Hindlimb muscle (tissue), 1 donor: ENCODE results near the gene AGBL2. TPM values are rescaled to one million over a fixed set of nuclear protein-coding genes. Genes with fewer than 3 reads are reported as not detected.
A peak's percentile ranks its signal among the peaks of the same experiment; 100 is the strongest.

ENCODE experiments used
- DNase-seq: peaks from one replicate; pipeline ENCODE4 v3.0.0-alpha.2; 2013
- polyA plus RNA-seq: library from polyadenylated mRNA; unstranded; fragments of 120-200 nt; gene quantifications from one replicate; pipeline ENCODE4 v1.2.1, GENCODE V29; 2013; ENCODE audit not compliant: insufficient read length

AGBL2 gene
- polyA plus RNA-seq, 1 donor, result 0.77 TPM

DNA sequence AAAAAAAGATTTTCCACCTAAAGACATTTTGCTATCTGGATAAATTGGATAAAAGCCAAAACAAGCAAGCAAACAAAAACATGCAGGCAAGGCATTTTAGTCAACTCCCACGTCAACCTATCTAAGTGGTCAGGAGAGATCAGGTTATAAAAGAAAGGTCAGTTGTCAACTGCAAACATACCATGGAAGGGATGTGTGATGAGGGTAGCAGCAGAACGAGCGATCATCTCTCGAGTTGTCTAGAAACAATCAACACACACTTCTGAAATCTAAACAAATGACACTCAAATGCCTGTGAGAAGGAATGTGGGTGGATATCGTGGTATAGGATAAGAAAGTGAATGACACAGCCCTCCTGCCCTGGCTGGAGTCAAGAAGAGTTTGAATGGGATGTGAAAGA lies 83.7 kb downstream of the AGBL2 start:
- no peak for DNase-seq

- DNase-seq, result no peak
These were observed 87.1 kb downstream of the AGBL2 start for GRCh38 chr11:47628026-47628425.

DNA sequence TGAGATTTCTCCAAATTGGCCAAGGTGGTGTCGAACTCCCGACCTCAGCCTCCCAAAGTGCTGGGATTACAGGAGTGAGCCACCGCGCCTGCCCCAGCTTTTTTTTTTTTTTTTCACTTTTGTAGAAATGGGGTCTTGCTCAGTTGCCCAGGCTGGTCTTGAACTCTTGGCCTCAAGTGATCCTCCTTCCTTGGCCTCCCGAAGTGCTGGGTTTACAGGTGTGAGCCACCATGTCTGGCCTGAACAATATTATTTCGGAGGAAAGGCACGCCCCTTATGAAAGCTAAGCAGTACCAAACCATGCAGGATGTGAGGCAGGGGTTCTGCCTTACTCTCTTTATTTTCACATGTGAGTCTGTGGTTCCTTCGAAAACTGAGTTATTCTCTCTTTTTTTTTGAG lies 88.9 kb downstream of the AGBL2 start:
- no peak for DNase-seq

DNA sequence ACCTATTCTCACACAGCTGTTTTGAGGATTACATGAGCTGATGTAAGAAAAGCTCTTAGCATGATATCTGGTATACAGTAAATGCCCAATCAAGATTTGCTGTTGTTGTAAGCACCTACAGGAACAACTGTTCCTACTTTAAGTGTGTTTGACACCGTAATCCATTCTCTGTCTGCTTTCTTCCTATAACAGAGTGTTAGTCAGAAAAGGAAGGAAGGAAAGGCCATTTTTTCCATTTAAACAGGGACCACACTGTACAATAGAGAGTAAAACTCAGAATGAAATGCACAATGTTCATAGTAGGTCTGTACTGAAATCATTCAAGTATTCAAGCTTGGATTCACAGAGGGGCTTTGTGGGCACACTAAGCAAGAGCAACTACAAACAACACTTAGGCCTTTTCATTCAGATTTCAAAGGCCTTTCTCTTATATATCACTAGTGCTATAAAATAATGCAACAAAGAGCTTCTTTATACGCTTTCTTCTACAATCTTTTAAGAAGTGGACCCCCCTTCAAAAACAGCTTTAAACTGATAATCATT lies 94.3 kb downstream of the AGBL2 start:
- no peak for DNase-seq

- DNase-seq, result no peak
These were observed 97.8 kb downstream of the AGBL2 start for GRCh38 chr11:47617417-47617809.

DNA sequence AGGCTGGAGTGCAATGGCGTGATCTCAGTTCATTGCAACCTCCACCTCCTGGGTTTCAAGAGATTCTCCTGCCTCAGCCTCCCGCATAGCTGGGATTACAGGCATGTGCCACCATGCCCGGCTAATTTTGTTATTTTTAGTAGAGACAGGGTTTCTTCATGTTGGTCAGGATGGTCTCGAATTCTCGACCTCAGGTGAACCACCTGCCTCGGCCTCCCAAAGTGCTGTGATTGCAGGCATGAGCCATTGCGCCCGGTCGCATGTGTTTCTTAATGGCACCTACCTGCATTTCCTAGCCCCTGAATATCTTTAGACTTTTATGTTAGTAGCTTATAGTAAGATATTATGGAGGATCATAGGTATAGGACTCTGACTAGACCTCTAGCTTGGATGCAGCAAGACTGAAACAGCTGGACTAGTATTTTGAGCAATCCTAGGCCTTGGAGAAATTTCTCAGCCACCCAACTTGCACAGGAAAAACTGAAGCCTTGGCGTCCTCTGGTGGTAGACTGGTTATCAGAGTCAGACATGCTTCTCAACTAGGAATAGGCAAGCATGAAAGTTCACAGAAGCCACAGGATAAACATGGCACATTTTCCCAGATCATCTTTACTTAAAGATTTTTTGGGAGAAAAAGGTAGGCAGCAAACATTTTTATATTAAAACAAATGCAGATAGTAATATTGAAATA lies 98.3 kb downstream of the AGBL2 start:
- peak; percentile 68 for DNase-seq

GRCh38 chr11:47615249-47615648 lies 99.9 kb downstream of the AGBL2 start:
- no peak for DNase-seq

DNA sequence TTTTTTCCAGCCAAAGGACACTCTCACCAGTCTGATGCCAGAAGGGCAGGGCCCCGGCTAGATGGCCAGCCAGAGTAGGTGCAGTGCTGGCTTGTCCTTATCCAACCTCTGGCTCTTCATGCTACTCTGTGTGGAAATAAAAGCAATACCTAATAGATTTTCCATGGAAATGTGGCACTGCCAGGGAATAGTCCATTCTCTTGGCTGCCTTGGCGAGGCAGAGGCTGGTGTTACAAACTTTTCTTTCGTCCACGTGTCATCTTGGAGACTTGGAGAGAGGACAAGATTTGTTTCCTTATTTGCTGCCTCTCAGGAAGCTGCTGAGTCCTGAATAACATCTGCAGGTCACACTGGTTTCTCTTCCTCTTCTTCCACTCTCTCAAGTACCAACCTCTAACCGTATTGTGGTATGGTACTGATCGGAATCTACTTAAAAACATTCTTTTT lies 103.8 kb downstream of the AGBL2 start:
- no peak for DNase-seq

DNA sequence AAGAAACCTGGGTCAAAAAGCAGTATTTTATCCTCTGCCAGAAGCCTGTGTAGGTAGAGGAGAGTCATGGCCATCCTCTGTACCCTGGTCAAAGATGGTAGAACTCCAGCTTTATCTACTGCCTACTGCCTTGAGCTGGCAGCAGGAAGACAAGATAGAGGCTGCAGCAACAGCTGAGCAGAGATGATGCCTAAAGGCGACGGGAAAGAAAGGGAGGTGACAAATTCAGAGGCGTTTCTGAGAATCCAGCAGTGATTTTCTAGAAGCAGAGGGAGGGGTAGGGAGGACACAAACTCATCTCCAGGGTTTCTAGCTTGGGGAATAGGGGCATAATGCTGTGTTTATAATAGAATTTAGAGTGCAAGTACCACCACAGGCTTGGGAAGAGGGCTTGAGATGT lies 105.5 kb downstream of the AGBL2 start:
- DNase-seq, result no peak

Other genes starting within 250 kb of the AGBL2 start
- gene CELF1, start 162.2 kb downstream of the AGBL2 start, polyA plus RNA-seq, result 71.5 TPM
- gene PTPMT1, start 149.8 kb downstream of the AGBL2 start, polyA plus RNA-seq, result 25.4 TPM
- 16.3 TPM for gene KBTBD4, start 136.4 kb downstream of the AGBL2 start, polyA plus RNA-seq
- 86.6 TPM for gene NDUFS3, start 136.3 kb downstream of the AGBL2 start, polyA plus RNA-seq
- gene FAM180B, start 128.7 kb downstream of the AGBL2 start, polyA plus RNA-seq, result 3.0 TPM
- 11.6 TPM for gene C1QTNF4, start 121.0 kb downstream of the AGBL2 start, polyA plus RNA-seq
- gene MTCH2, start 72.8 kb downstream of the AGBL2 start, polyA plus RNA-seq, result 62.1 TPM
- 92.5 TPM for gene FNBP4, start 52.0 kb upstream of the AGBL2 start, polyA plus RNA-seq
- 30.6 TPM for gene NUP160, start 133.0 kb upstream of the AGBL2 start, polyA plus RNA-seq